Ureter (tissue), 1 donor: ENCODE data around the gene ARSK. TPM values are rescaled to one million over a fixed set of nuclear protein-coding genes. Genes with fewer than 3 reads are reported as not detected.

ENCODE experiments used
- DNase-seq: peaks from one replicate; pipeline ENCODE4 v3.0.0-alpha.2; 2020; ENCODE audit warnings: low spot score
- total RNA-seq: library from RNA; stranded (reverse); gene quantifications from one replicate; pipeline ENCODE4 v1.2.4, GENCODE V29; 2023
- donor health status: DM: yes; HTN: yes; CAD: no.

The ARSK gene
- total RNA-seq, 1 donor from 2014 or later, result 5.2 TPM

DNA sequence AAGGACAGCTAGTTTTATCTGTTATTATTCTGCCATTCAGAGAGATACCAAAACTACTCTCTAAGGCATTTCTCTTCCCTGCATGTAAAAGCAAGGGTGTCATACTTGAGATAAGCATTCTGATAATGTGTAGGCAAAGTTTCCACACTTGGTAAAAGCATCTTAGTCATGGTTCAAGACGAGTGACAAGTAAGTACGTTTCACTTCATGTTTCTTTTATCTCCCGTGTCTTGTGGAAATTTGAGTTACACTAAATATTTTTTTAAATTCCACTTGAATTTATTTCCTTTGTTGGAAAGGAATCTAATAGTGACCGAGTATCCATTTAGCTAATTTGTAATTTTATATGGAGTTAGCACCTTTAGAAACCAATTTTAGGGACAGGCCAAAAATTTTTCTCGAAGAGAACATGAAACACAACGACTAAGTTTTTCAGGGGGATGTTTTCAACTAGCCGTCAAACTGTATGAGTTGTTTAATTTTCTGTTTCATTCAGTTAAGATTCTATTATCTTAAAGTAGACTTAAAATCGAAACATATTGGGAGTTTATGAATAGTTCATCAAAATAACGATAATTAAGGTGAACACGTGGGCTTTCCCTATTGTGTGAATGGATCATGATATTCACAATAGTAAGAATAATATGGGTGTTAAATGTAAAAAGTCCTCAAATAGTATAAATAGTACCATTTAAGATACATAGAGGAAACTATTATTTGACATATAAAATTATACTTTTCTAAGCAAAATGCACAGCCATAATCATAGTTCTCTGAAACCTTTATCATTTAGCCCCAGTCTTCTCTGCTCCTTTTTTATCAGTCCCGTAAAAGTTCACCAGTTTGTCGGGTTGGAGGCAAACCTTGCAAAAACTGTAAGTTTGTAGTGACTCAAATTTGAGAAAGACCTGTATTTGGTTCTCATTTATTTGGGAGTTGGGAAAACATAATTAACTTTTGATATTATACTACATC lies 93.3 kb downstream of the ARSK start:
- DNase-seq, result no peak

DNA sequence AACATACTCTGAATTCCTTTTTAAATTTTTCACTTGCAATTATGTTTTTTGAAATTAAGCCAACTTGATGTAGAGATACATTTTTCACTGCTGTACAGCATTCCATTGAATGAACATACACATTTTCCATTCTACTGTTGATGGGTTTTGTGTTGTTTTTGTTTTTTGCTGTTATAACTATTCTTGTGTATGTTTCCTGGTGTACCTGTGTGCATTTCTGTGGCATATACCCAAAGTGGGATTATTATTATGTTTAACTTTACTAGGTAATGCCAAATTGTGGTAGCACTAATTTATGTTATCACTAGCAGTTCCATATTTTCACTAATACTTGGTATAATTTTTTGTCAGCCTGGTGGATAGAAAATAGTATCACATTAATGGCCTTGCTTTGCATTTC lies 94.4 kb downstream of the ARSK start:
- no peak for DNase-seq

DNA sequence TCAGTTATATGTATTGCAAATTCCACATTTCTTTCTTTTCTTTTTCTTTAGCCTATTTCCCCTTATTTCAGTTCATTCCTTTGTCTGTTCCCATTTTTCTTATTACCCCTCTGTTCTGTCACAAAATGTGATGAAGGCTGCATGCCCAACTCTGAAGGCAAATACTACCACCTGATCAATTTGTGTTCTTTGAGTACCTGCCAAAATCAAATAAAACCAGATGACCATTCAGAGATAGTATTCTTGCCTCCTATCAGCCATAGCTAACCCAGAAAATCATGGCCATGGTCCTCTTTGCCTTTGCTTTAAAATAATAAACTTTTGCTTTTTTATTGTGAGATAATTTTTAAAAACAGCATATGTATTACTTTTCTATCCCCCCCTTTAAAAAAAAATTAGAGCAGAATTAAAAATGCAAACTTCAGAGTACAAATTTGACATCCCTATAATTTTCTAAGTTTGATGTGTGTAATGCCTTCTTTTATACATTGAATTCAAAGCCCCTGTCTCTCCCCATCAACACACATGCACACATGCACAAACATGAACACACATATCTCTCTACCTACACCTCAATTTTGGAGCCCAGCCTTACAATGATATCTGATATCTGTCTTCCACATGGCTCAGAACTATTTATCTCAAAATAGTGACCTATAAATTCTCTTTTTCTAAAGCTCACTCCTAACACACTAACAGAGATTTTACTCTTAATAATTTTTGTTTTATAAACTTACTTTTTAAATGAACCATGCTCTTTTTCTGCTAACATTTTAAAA lies 95.1 kb downstream of the ARSK start:
- no peak for DNase-seq

DNA sequence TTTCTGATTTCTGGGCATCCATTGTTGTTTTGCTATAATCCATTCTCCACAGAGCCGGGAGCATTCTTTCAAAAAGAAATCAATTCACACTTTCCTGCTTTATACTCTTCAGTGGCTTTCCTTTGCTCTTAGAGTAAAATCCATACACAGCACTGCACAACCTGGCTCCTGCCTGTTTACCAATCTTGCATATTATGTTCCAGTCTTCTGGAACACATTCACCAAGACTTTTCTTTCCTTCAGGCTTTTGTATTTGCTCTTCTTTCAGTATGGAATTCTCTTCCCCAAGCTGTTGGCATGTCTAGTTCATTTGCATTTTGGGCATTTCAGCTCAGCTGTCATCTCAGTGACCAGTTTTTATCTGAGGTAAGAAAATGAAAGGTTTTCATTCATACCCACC lies 97.9 kb downstream of the ARSK start:
- no peak for DNase-seq

DNA sequence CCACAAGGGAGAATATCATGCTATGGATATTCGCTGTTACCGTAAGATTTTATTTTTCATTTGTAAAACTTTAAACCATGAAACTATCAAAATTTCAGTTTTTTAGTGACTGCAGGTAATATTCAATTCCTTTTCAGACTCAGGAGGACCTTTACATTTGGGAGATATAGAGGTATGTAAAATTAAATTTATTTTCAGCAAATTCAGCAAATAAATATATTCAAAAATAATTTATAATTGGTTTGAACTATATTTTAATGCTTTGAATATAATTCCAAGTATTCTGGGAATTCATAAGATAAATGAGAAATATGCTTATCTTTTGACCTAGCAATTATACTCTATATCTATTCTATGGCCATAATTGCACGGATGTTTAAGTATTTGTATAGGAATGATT lies 99.3 kb downstream of the ARSK start:
- DNase-seq, result no peak

Other genes with a start within 250 kb of the ARSK start
- gene FAM81B, start 163.7 kb upstream of the ARSK start, total RNA-seq, result 0.57 TPM
- gene SKIC3, start 124 bp upstream of the ARSK start, total RNA-seq, result 83.6 TPM
- gene GPR150, start 65.0 kb downstream of the ARSK start, total RNA-seq, result 0.18 TPM
- 4.5 TPM for gene RFESD, start 91.7 kb downstream of the ARSK start, total RNA-seq
- gene SPATA9, start 127.9 kb downstream of the ARSK start, total RNA-seq, result 1.4 TPM
- 102 TPM for gene RHOBTB3, start 176.2 kb downstream of the ARSK start, total RNA-seq